T-helper 2 cell treated with Interferon-gamma antibody and Interleukin-4, amounts not matched to agents 5 μg/mL and 100 μg/mL, for 36 hours (primary cell): ENCODE data around the gene GRIN2A.

Experiments
- DNase-seq: peaks from one replicate; pipeline ENCODE4 v3.0.0; 2021; ENCODE audit warnings: low spot score
- H3K27ac Mint-ChIP-seq: one replicate; pipeline ENCODE4 v1.8.0; 2021; ENCODE audit warnings: mild to moderate bottlenecking, mixed read lengths
- H3K27me3 Mint-ChIP-seq: one replicate; pipeline ENCODE4 v1.8.0; 2021; ENCODE audit warnings: low read depth, mixed read lengths
- H3K36me3 Mint-ChIP-seq: one replicate; pipeline ENCODE4 v1.8.0; 2021; ENCODE audit warnings: low read depth, mixed read lengths
- H3K4me1 Mint-ChIP-seq: one replicate; pipeline ENCODE4 v1.8.0; 2021; ENCODE audit warnings: low read depth, mixed read lengths
- H3K4me3 Mint-ChIP-seq: one replicate; pipeline ENCODE4 v1.8.0; 2022; ENCODE audit warnings: mild to moderate bottlenecking, moderate library complexity, mixed read lengths
- H3K9me3 Mint-ChIP-seq: one replicate; pipeline ENCODE4 v1.8.0; 2021; ENCODE audit warnings: mixed read lengths

The GRIN2A gene

DNA sequence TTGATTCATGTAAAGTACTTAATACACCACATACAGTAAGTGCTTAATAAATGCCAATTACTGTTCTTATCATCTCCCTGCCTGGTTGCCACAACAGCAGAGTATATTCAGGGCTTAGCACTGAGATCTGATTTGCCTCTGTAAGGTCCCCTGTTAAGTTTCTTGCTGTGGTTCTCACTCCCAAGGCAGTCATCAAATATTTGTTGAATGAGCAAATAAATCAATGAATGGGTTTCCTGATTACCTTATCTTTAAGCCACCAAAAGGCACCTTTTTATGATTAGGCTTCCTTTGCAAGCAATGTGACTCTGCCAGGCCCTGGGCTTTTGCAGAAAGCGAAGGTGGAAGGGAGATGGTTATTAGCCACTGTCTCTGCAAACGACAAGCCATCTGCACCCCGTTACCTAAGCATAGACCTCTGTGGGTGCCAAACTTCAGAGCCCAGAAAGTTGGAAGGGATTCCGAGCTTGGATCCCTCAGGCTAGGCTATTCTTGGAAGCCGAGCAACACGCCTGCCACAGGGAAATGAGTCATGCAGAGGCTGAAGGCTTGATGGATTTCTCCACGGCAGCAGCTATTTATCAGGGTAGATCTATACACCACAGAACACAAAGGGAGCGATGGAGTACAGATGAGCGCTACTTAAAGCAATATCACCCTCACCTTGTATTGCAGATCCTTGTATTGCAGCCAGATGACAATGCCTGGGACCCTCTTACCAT is 102.0 kb downstream of the GRIN2A start:
- DNase-seq: no peak
- H3K9me3 Mint-ChIP-seq: no peaks in the 10 kb centered on the region
- no peaks in the 10 kb centered on the region for H3K4me1 Mint-ChIP-seq
- H3K4me3 Mint-ChIP-seq: no peak overlapping the region
- H3K36me3 Mint-ChIP-seq: no peaks in the 10 kb centered on the region
- H3K27ac Mint-ChIP-seq: no peak overlapping the region
- H3K27me3 Mint-ChIP-seq: no peaks in the 10 kb centered on the region

- Mint-ChIP-seq H3K4me3 (no peak overlapping the region), H3K4me1 (no peaks in the 10 kb centered on the region), H3K27ac (no peak overlapping the region), H3K9me3 (no peaks in the 10 kb centered on the region), H3K27me3 (no peaks in the 10 kb centered on the region), H3K36me3 (no peaks in the 10 kb centered on the region)
- no peak for DNase-seq
Observed at GRCh38 chr16:10078541-10078949, 103.7 kb downstream of the GRIN2A start.

DNA sequence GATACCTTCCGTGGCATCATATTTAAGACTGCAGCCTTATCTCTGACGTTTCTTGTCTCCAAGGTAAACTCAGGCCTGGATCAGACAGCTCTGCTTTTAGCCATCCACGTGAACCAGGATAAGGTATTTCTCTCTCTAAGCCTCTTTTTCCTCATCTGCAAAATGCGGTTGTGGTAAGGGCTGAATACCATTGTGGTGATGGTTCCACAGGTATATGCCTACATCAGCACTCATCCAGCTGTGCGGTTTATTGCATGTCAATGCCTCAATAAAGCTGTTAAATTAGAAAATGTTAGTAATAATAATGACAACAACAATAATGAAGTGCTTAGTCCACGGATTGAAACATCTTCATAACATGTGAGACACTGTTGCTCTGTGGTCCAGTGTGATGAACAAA is 104.4 kb downstream of the GRIN2A start:
- no peaks in the 10 kb centered on the region for H3K4me1 Mint-ChIP-seq
- H3K27ac Mint-ChIP-seq: no peak overlapping the region
- no peaks in the 10 kb centered on the region for H3K36me3 Mint-ChIP-seq
- H3K4me3 Mint-ChIP-seq: no peak overlapping the region
- no peaks in the 10 kb centered on the region for H3K9me3 Mint-ChIP-seq
- no peak for DNase-seq
- H3K27me3 Mint-ChIP-seq: no peaks in the 10 kb centered on the region

- DNase-seq: no peak
- H3K27me3 Mint-ChIP-seq: no peaks in the 10 kb centered on the region
- H3K4me1 Mint-ChIP-seq: no peaks in the 10 kb centered on the region
- no peaks in the 10 kb centered on the region for H3K9me3 Mint-ChIP-seq
- no peak overlapping the region for H3K27ac Mint-ChIP-seq
- no peaks in the 10 kb centered on the region for H3K36me3 Mint-ChIP-seq
- no peak overlapping the region for H3K4me3 Mint-ChIP-seq
Observed at GRCh38 chr16:10076037-10076436, 106.2 kb downstream of the GRIN2A start.

- no peak for DNase-seq
- H3K27me3 Mint-ChIP-seq: no peaks in the 10 kb centered on the region
Observed at GRCh38 chr16:10070591-10070990, 111.6 kb downstream of the GRIN2A start.

DNA sequence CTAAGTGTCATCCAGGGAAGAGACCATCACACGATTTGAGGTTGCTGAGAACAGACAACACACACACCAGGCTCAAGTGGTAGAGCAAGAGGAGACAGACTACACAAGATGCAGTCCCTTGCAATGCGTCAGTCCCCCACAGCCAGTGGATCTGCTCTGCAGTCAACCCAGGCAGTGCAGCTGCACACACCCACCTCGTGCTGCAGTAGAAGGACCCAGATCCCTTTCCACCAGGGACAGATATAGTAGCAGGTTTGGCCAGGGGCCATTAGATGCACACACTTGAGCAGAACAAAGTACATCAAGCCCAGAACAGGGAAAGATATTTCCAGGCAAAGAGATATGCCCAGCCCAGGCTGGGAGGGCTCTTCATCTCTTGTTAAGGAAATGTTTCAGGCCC is 112.9 kb downstream of the GRIN2A start:
- no peak overlapping the region for H3K27ac Mint-ChIP-seq
- no peak overlapping the region for H3K4me3 Mint-ChIP-seq
- no peaks in the 10 kb centered on the region for H3K36me3 Mint-ChIP-seq
- H3K27me3 Mint-ChIP-seq: no peaks in the 10 kb centered on the region
- no peaks in the 10 kb centered on the region for H3K9me3 Mint-ChIP-seq
- DNase-seq: no peak
- H3K4me1 Mint-ChIP-seq: no peaks in the 10 kb centered on the region

More at GRCh38 chr16:10070591-10070990, 111.6 kb downstream of the GRIN2A start:
- Mint-ChIP-seq H3K4me1 (no peaks in the 10 kb centered on the region), H3K4me3 (no peak overlapping the region), H3K9me3 (no peaks in the 10 kb centered on the region), H3K36me3 (no peaks in the 10 kb centered on the region), H3K27ac (no peak overlapping the region)

DNA sequence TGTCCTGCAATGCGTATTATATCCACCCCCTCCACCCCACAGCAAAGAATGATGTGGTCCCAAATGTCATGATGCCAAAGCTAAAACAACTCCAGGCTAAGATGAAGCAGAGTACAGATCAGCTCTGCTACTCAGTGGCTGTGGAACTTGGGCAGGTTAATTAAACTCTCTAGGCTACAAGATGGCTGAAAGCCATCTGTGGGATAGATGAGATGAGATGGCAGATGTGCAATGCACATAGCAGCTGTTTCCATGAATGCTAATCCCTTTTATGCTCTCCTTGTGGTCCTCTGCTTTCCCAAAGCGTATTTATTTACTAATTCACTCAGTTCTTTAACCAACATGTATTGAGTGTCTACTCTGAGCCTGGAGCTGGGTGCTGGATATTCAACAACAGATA is 114.4 kb downstream of the GRIN2A start:
- Mint-ChIP-seq H3K27ac (no peak overlapping the region), H3K4me1 (no peaks in the 10 kb centered on the region), H3K4me3 (no peak overlapping the region), H3K9me3 (no peaks in the 10 kb centered on the region), H3K36me3 (no peaks in the 10 kb centered on the region), H3K27me3 (no peaks in the 10 kb centered on the region)
- no peak for DNase-seq

GRCh38 chr16:10067406-10067805 is 114.8 kb downstream of the GRIN2A start:
- DNase-seq: no peak
- Mint-ChIP-seq H3K4me1 (no peaks in the 10 kb centered on the region), H3K9me3 (no peaks in the 10 kb centered on the region)

DNA sequence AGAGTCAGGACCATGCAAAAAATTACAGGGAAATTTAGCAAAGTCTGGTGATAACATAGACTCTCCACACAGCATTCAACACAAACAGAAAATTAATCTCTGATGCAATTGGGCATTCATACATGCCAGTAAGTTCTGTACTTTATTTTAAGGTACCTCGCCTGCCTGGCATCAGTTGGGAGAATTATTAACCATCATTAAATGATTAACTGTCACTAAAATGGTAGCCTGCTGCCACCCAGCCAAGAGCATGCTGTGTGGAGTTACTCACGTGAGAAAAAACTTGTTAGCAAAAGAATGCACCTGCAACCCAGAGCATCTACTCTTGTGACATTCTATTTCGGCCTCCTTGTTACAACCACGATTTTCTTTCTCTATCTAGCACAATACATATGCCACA is 117.2 kb downstream of the GRIN2A start:
- no peak for DNase-seq
- Mint-ChIP-seq H3K27ac (no peak overlapping the region), H3K36me3 (no peaks in the 10 kb centered on the region), H3K27me3 (no peaks in the 10 kb centered on the region), H3K4me1 (no peaks in the 10 kb centered on the region), H3K9me3 (peaks cover 4% of the 10 kb centered on the region), H3K4me3 (no peak overlapping the region)

More at GRCh38 chr16:10067406-10067805, 114.8 kb downstream of the GRIN2A start:
- Mint-ChIP-seq H3K4me3 (no peak overlapping the region), H3K27me3 (no peaks in the 10 kb centered on the region), H3K36me3 (no peaks in the 10 kb centered on the region), H3K27ac (no peak overlapping the region)

- Mint-ChIP-seq H3K36me3 (no peaks in the 10 kb centered on the region), H3K27me3 (no peaks in the 10 kb centered on the region), H3K4me1 (no peaks in the 10 kb centered on the region), H3K27ac (no peak overlapping the region), H3K9me3 (no peaks in the 10 kb centered on the region), H3K4me3 (no peak overlapping the region)
- DNase-seq: no peak
Observed at GRCh38 chr16:10048850-10049249, 133.4 kb downstream of the GRIN2A start.

- Mint-ChIP-seq H3K9me3 (no peaks in the 10 kb centered on the region), H3K4me3 (no peak overlapping the region)
Observed at GRCh38 chr16:10045947-10046346, 136.3 kb downstream of the GRIN2A start.

GRCh38 chr16:10045291-10045775 is 136.9 kb downstream of the GRIN2A start:
- H3K27me3 Mint-ChIP-seq: no peaks in the 10 kb centered on the region
- no peaks in the 10 kb centered on the region for H3K9me3 Mint-ChIP-seq
- no peak for DNase-seq
- no peaks in the 10 kb centered on the region for H3K36me3 Mint-ChIP-seq
- H3K27ac Mint-ChIP-seq: no peak overlapping the region
- no peaks in the 10 kb centered on the region for H3K4me1 Mint-ChIP-seq
- no peak overlapping the region for H3K4me3 Mint-ChIP-seq

More at GRCh38 chr16:10045947-10046346, 136.3 kb downstream of the GRIN2A start:
- no peak for DNase-seq
- H3K27me3 Mint-ChIP-seq: no peaks in the 10 kb centered on the region
- no peaks in the 10 kb centered on the region for H3K4me1 Mint-ChIP-seq
- no peak overlapping the region for H3K27ac Mint-ChIP-seq
- no peaks in the 10 kb centered on the region for H3K36me3 Mint-ChIP-seq

GRCh38 chr16:10040136-10041080 is 141.8 kb downstream of the GRIN2A start:
- peaks cover 2% of the 10 kb centered on the region for H3K4me1 Mint-ChIP-seq
- H3K27ac Mint-ChIP-seq: no peak overlapping the region
- DNase-seq: no peak
- no peaks in the 10 kb centered on the region for H3K9me3 Mint-ChIP-seq
- H3K27me3 Mint-ChIP-seq: peaks cover 6% of the 10 kb centered on the region
- H3K36me3 Mint-ChIP-seq: no peaks in the 10 kb centered on the region
- H3K4me3 Mint-ChIP-seq: no peak overlapping the region
